K562 (cell line): ENCODE results near the gene BICDL1. TPM values are rescaled to one million over a fixed set of nuclear protein-coding genes. Genes with fewer than 3 reads are reported as not detected.
A peak's percentile ranks its signal among the peaks of the same experiment; 100 is the strongest.

Experiments used
- ATAC-seq: fragments of 200-7000 bp; cut with Tn5 transposase; 3 replicates; pipeline ENCODE4 v1.9.1; 2020; ENCODE audit warnings: moderate library complexity
- BruUV-seq: library from RNA; stranded (reverse); fragments of 400-500 nt; replicated peaks from 2 replicates; lab custom pipeline; 2021; lab: Mats Ljungman, UMichigan
- CTCF ChIA-PET: fragments of 300-600 bp; formaldehyde crosslinking; extraction: SDS; loops from one replicate; lab custom pipeline; 2021; ENCODE audit warnings: low intra/inter-chr PET ratio; lab: Yijun Ruan, JAX
- POLR2A ChIA-PET: fragments of 300-600, 350-650 bp; sonication (Branson Sonifier 250); formaldehyde crosslinking; extraction: SDS; loops from one replicate; lab custom pipeline; 2021; ENCODE audit warnings: antibody characterized with exemption, inconsistent platforms; lab: Yijun Ruan, JAX
- DNase-seq, 4 experiments: peaks; one replicate each; pipeline versions ENCODE4 v3.0.0 to v3.0.0-alpha.2; 2011 to 2018; ENCODE audit warnings: low spot score in 3 of 4, mixed read lengths in 3 of 4; ENCODE audit errors: extremely low read depth in 1 of 4
- FAIRE-seq: peaks from 2 replicates; lab custom pipeline; 2011; peaks lifted over from hg19 to GRCh38; lab: Jason Lieb, UNC
- H2AFZ ChIP-seq: 2 replicates; pipeline ENCODE4 v1.6.0; 2011; ENCODE audit warnings: low read depth, low read length, control low read depth, inconsistent platforms
- H3K27ac ChIP-seq: fragments of 200-600 bp; 3 replicates; pipeline ENCODE4 v1.8.0; 2011; ENCODE audit warnings: low read depth, mild to moderate bottlenecking, control low read depth, inconsistent platforms, low read length, moderate library complexity, mixed read lengths; ENCODE audit errors: extremely low read depth
- H3K27me3 ChIP-seq, 2 experiments: fragments of 300-600 bp in 1 of 2; 2 replicates in 1 of 2; 3 replicates in 1 of 2; pipeline versions ENCODE4 v1.6.0 to v1.8.0; 2011; ENCODE audit warnings: inconsistent platforms in 2 of 2, low read length in 2 of 2, mild to moderate bottlenecking in 1 of 2, mixed read lengths in 1 of 2, moderate library complexity in 1 of 2; ENCODE audit not compliant: control insufficient read depth in 2 of 2, insufficient read depth in 2 of 2
- H3K36me3 ChIP-seq: fragments of 300-600 bp; 3 replicates; pipeline ENCODE4 v1.8.0; 2011; ENCODE audit warnings: mild to moderate bottlenecking, low read length, inconsistent platforms; ENCODE audit not compliant: control insufficient read depth, insufficient read depth
- H3K4me1 ChIP-seq, 2 experiments: fragments of 200-600 bp in 1 of 2; replicated peaks in 1 of 2; 2 replicates in 1 of 2; 3 replicates in 1 of 2; pipeline versions ENCODE4 v1.5.1 to v1.8.0; 2011; ENCODE audit warnings: inconsistent platforms in 2 of 2, low read length in 2 of 2, mild to moderate bottlenecking in 1 of 2, mixed read lengths in 1 of 2, moderate library complexity in 1 of 2; ENCODE audit not compliant: control insufficient read depth in 2 of 2, insufficient read depth in 2 of 2
- H3K4me2 ChIP-seq: 2 replicates; pipeline ENCODE4 v1.6.1; 2011; ENCODE audit warnings: low read length, control low read depth, inconsistent platforms, mixed read lengths; ENCODE audit not compliant: insufficient read depth
- H3K4me3 ChIP-seq: fragments of 200-600 bp; sonication (generic), shearing (Covaris generic); 2 replicates; pipeline ENCODE4 v1.5.1; 2016; ENCODE audit warnings: control low read depth, inconsistent platforms
- H3K79me2 ChIP-seq: fragments of 200-600 bp; 3 replicates; pipeline ENCODE4 v1.8.0; 2011; ENCODE audit warnings: low read length, inconsistent platforms; ENCODE audit not compliant: control insufficient read depth, insufficient read depth
- H3K9ac ChIP-seq, 2 experiments: 2 replicates each; pipeline versions ENCODE4 v1.6.0 to v1.6.1; 2011; ENCODE audit warnings: low read depth in 2 of 2, low read length in 2 of 2, control low read depth in 1 of 2, inconsistent platforms in 1 of 2, mild to moderate bottlenecking in 1 of 2, mixed read lengths in 1 of 2; ENCODE audit not compliant: insufficient read depth in 1 of 2
- H3K9me1 ChIP-seq: one replicate; pipeline ENCODE4 v1.6.0; 2011; ENCODE audit warnings: inconsistent platforms, mild to moderate bottlenecking, low read length, moderate library complexity; ENCODE audit not compliant: control insufficient read depth, insufficient read depth
- H3K9me3 ChIP-seq: replicated peaks from 2 replicates; pipeline ENCODE4 v1.5.1; 2011; ENCODE audit warnings: low read depth, low read length, inconsistent platforms; ENCODE audit not compliant: control insufficient read depth, insufficient read depth
- H4K20me1 ChIP-seq: replicated peaks from 2 replicates; pipeline ENCODE4 v1.6.1; 2011; ENCODE audit warnings: low read length, inconsistent platforms, mixed read lengths; ENCODE audit not compliant: control insufficient read depth, insufficient read depth
- CBX2 ChIP-seq: fragments of 200-600 bp; sonication (generic); IDR thresholded peaks from one replicate; pipeline ENCODE4 v1.6.1; 2012; ENCODE audit warnings: mild to moderate bottlenecking, low read length, inconsistent platforms; ENCODE audit not compliant: insufficient read depth, poor library complexity, severe bottlenecking
- CHCHD3 ChIP-seq: fragments of 250-450 bp; sonication (Bioruptor Pico); IDR thresholded peaks from 2 replicates; pipeline ENCODE4 v2.1.2; 2022; ENCODE audit warnings: mild to moderate bottlenecking
- CREB3L1 ChIP-seq: fragments of 450-650 bp; IDR thresholded peaks from 2 replicates; pipeline ENCODE4 v1.6.1; 2014; ENCODE audit warnings: low read depth, mild to moderate bottlenecking, moderate library complexity, borderline replicate concordance
- CREM ChIP-seq: IDR thresholded peaks from 2 replicates; pipeline ENCODE4 v1.6.1; 2014; ENCODE audit warnings: antibody characterized with exemption, low read depth
- DEAF1 ChIP-seq: fragments of 450-650 bp; formaldehyde crosslinking; IDR thresholded peaks from 2 replicates; pipeline ENCODE4 v1.4.0; 2020; ENCODE audit warnings: mild to moderate bottlenecking, moderate library complexity
- ELF1 ChIP-seq: fragments of 200-800 bp; sonication (Bioruptor generic); IDR thresholded peaks from 2 replicates; pipeline ENCODE4 v1.6.1; 2016; ENCODE audit warnings: missing genetic modification characterization, missing compliant biosample characterization
- GTF3C2 ChIP-seq: IDR thresholded peaks from 3 replicates; pipeline ENCODE4 v1.6.1; 2011; ENCODE audit warnings: borderline replicate concordance, mild to moderate bottlenecking, moderate library complexity; ENCODE audit not compliant: insufficient read length; ENCODE audit errors: extremely low read depth
- KLF10 ChIP-seq: fragments of 250-450 bp; sonication (Bioruptor Pico); IDR thresholded peaks from 2 replicates; pipeline ENCODE4 v1.6.1; 2021; ENCODE audit warnings: matching md5 sums
- MYC ChIP-seq, 2 experiments: fragments of 250-450 bp in 1 of 2; sonication (Bioruptor Pico) in 1 of 2; IDR thresholded peaks; 2 replicates each; pipeline versions ENCODE4 v1.5.1 to v1.6.1; 2012 to 2021; ENCODE audit warnings: low read depth in 2 of 2, borderline replicate concordance in 1 of 2, improper control_type of control experiment in 1 of 2, low read length in 1 of 2, mild to moderate bottlenecking in 1 of 2, moderate library complexity in 1 of 2
- NFE2 ChIP-seq: IDR thresholded peaks from 2 replicates; pipeline ENCODE4 v1.6.1; 2014; ENCODE audit warnings: antibody characterized with exemption, low read depth
- NFIC ChIP-seq: fragments of 450-650 bp; IDR thresholded peaks from 2 replicates; pipeline ENCODE4 v1.6.1; 2017; ENCODE audit warnings: mild to moderate bottlenecking, inconsistent platforms
- NRF1 ChIP-seq, 2 experiments: fragments of 450-650 bp; IDR thresholded peaks in 1 of 2; conservative IDR thresholded peaks in 1 of 2; 2 replicates each; pipeline ENCODE4 v1.6.1; 2014; ENCODE audit warnings: mild to moderate bottlenecking in 2 of 2
- SMAD3 ChIP-seq: fragments of 450-650 bp; formaldehyde crosslinking; conservative IDR thresholded peaks from 2 replicates; pipeline ENCODE4 v1.4.0; 2020; ENCODE audit warnings: mild to moderate bottlenecking
- WGBS: fragments of 100-300 bp; shearing (Covaris generic); methylation state at CpG from one replicate; pipeline ENCODE4 v1.1.6; 2016; ENCODE audit warnings: low coverage, mixed read lengths; ENCODE audit not compliant: insufficient coverage; ENCODE audit errors: missing lambda C conversion rate; 5-methylcytosine and 5-hydroxymethylcytosine counted together
- in situ Hi-C: fragments of 300-500 bp; cut with MboI; formaldehyde crosslinking; loops from 4 replicates; pipeline ENCODE4 v1.15.0; 2018; ENCODE audit warnings: inconsistent platforms, mixed read lengths
- intact Hi-C: fragments of 100-400 bp; cut with micrococcal nuclease; formaldehyde crosslinking; loops from 2 replicates; pipeline ENCODE4 v1.14.2; 2022
- polyA plus RNA-seq, 8 experiments: library from polyadenylated mRNA; depleted of rRNA in 4 of 8; stranded (reverse) in 5 of 8; unstranded in 3 of 8; fragments of >200 nt; fragmentation: Nextera tagmentation in 2 of 8; fragmentation: Illumina TruSeq in 1 of 8; extraction: Ambion mirVana in 2 of 8; extraction: Trizol in 1 of 8; gene quantifications; 2 replicates each; pipeline versions ENCODE4 v1.2.1 to v1.2.3, GENCODE V29; 2011 to 2014; ENCODE audit warnings: inconsistent platforms in 1 of 8, missing spikeins in 1 of 8
- total RNA-seq, 7 experiments: library from RNA; depleted of rRNA in 6 of 7; stranded (reverse); fragments of >200 nt in 6 of 7; fragmentation: Illumina TruSeq in 2 of 7; extraction: Trizol in 2 of 7; gene quantifications; 2 replicates each; pipeline versions ENCODE4 v1.2.1 to v1.2.3, GENCODE V29; 2011 to 2021; ENCODE audit warnings: low replicate concordance in 1 of 7

The BICDL1 gene
- total and polyA plus RNA-seq, 9 of the 15 experiments (the other 6 are each of a cell fraction or from before 2014, with no cell fraction given) = 0.06 to 2.0 (median 0.58) TPM

GRCh38 chr12:120116792-120117651 is 128.0 kb downstream of the BICDL1 start:
- WGBS = under 1% methylated on average over 36 of the region's 91 CpGs
- intact Hi-C loops (loop anchor here (10.0 kb wide), 1 partner anchor 178 kb away; the partner anchor contains the start of genes RNU4-1 and RNU4-2), in situ Hi-C loops (no loop called here)
- Histone ChIP-seq H3K27me3 (no peaks in the 10 kb centered on the region), H3K9ac (peak overlapping the region; percentile 73 to 96), H3K27ac (peak overlapping the region; percentile 71), H3K9me3 (no peaks in the 10 kb centered on the region), H3K4me1 (peaks cover 15 to 26% of the 10 kb centered on the region in 2 experiments; a peak in 4 of 5 replicates), H4K20me1 (peaks cover 10% of the 10 kb centered on the region; the same call in 1 of the 2 replicates), H3K9me1 (peaks cover 6% of the 10 kb centered on the region), H3K4me3 (peak overlapping the region; percentile 75), H3K4me2 (peak overlapping the region; percentile 97), H2AFZ (peak overlapping the region; percentile 92), H3K79me2 (peaks cover 65% of the 10 kb centered on the region), H3K36me3 (peaks cover 32% of the 10 kb centered on the region)
- CTCF ChIA-PET = no interaction called here
- POLR2A ChIA-PET = interaction anchor here (0.7 to 6.8 kb wide), 20 partner anchors 9 to 436 kb away, joined by 3 to 54 read pairs (median 3); partner anchors contain the start of genes RNU4-1, RNU4-2 and RPLP0
- no TSS peak for BruUV-seq
- DNase-seq (peak; percentile 96 to 100 (median 99)), FAIRE-seq (no peak), ATAC-seq (peak; percentile 88)
- no peak for TF ChIP-seq CBX2
- 0 out of 2 replicates have a peak, but pooled peaks have one; percentile 22 for TF ChIP-seq ELF1 (tag)
- peak; percentile 53; the same call in 1 of the 2 replicates for TF ChIP-seq CHCHD3 (CRISPR knock-in tag)
- TF ChIP-seq DEAF1 (CRISPR knock-in tag) = 0 out of 2 replicates have a peak, but pooled peaks have one; percentile 45
- peak; percentile 57; the same call in 1 of the 2 replicates for TF ChIP-seq CREM
- TF ChIP-seq NFIC = peak; percentile 47; the same call in 1 of the 2 replicates
- TF ChIP-seq GTF3C2 = no peak
- peak; percentile 99 to 100 for TF ChIP-seq NRF1 (conservative IDR thresholded peaks at IDR 0.05 in 1 of 2, IDR thresholded peaks at IDR 0.05 in 1 of 2)
- TF ChIP-seq CREB3L1 = peak; percentile 74; the same call in 1 of the 2 replicates
- peak; percentile 88 for TF ChIP-seq MYC (IDR thresholded peaks at IDR 0.05; ENCODE audit: low read depth, low read length)
- no peak for TF ChIP-seq MYC (CRISPR knock-in tag; IDR thresholded peaks at IDR 0.05; ENCODE audit: borderline replicate concordance, low read depth)
- peak; percentile 58 for TF ChIP-seq NFE2
- TF ChIP-seq KLF10 (CRISPR knock-in tag) = no peak
- no peak for TF ChIP-seq SMAD3 (CRISPR knock-in tag)
